CD8-positive, alpha-beta memory T cell (primary cell): ENCODE data around the gene PTCSC3. TPM values are rescaled to one million over a fixed set of nuclear protein-coding genes. Genes with fewer than 3 reads are reported as not detected.

Experiments used
- CTCF ChIA-PET: fragments of 350-600 bp; sonication (Branson Sonifier 250); formaldehyde crosslinking; loops from one replicate; lab custom pipeline; 2021; ENCODE audit warnings: antibody characterized with exemption; lab: Charles Lee
- POLR2A ChIA-PET: fragments of 350-600 bp; sonication (Branson Sonifier 250); formaldehyde crosslinking; loops from one replicate; lab custom pipeline; 2021; ENCODE audit warnings: antibody characterized with exemption; lab: Charles Lee
- DNase-seq, 5 donors: peaks; one replicate each; pipeline versions ENCODE4 v3.0.0 to v3.0.0-alpha.2; 2020 to 2022; ENCODE audit warnings: mixed read lengths in 1 of 5
- H3K27ac ChIP-seq: one replicate; pipeline ENCODE4 v1.7.0; 2013; ENCODE audit warnings: low read depth, mild to moderate bottlenecking, low read length, moderate library complexity
- H3K27me3 ChIP-seq: 2 replicates; pipeline ENCODE4 v1.7.0; 2013; ENCODE audit warnings: low read length, mild to moderate bottlenecking; ENCODE audit not compliant: insufficient read depth, poor library complexity, severe bottlenecking
- H3K36me3 ChIP-seq: 2 replicates; pipeline ENCODE4 v1.7.0; 2013; ENCODE audit warnings: mild to moderate bottlenecking, low read length, moderate library complexity; ENCODE audit not compliant: insufficient read depth
- H3K4me1 ChIP-seq: 2 replicates; pipeline ENCODE4 v1.7.0; 2013; ENCODE audit warnings: mild to moderate bottlenecking, low read length, moderate library complexity; ENCODE audit not compliant: insufficient read depth
- H3K4me3 ChIP-seq: 2 replicates; pipeline ENCODE4 v1.7.0; 2013; ENCODE audit warnings: mild to moderate bottlenecking, low read length
- H3K9me3 ChIP-seq: 2 replicates; pipeline ENCODE4 v1.7.0; 2013; ENCODE audit warnings: mild to moderate bottlenecking, low read length
- H3K27ac Mint-ChIP-seq, 8 donors: one replicate each; pipeline ENCODE4 v1.8.0; 2020 to 2021; ENCODE audit warnings: mixed read lengths in 8 of 8, mild to moderate bottlenecking in 6 of 8, inconsistent platforms in 3 of 8, moderate library complexity in 3 of 8
- H3K27me3 Mint-ChIP-seq, 2 donors: one replicate each; pipeline ENCODE4 v1.8.0; 2020 to 2021; ENCODE audit warnings: mixed read lengths in 2 of 2, mild to moderate bottlenecking in 1 of 2, moderate library complexity in 1 of 2
- H3K36me3 Mint-ChIP-seq, 3 donors: one replicate each; pipeline ENCODE4 v1.8.0; 2020 to 2021; ENCODE audit warnings: mixed read lengths in 3 of 3, inconsistent platforms in 1 of 3, mild to moderate bottlenecking in 1 of 3
- H3K4me1 Mint-ChIP-seq, 3 donors: one replicate each; pipeline ENCODE4 v1.8.0; 2020 to 2021; ENCODE audit warnings: mixed read lengths in 3 of 3, inconsistent platforms in 1 of 3, mild to moderate bottlenecking in 1 of 3
- H3K4me3 Mint-ChIP-seq, 7 donors: one replicate each; pipeline ENCODE4 v1.8.0; 2020 to 2021; ENCODE audit warnings: mixed read lengths in 7 of 7, mild to moderate bottlenecking in 6 of 7, moderate library complexity in 4 of 7, inconsistent platforms in 2 of 7
- H3K9me3 Mint-ChIP-seq, 5 donors: one replicate each; pipeline ENCODE4 v1.8.0; 2020 to 2022; ENCODE audit warnings: mixed read lengths in 5 of 5, mild to moderate bottlenecking in 3 of 5, moderate library complexity in 2 of 5, inconsistent platforms in 1 of 5
- polyA plus RNA-seq: library from polyadenylated mRNA; unstranded; fragments of 300-500 nt; fragmentation: Illumina TruSeq; gene quantifications from one replicate; pipeline ENCODE4 v1.2.3, GENCODE V29; 2021
- total RNA-seq, 2 experiments: library from RNA; stranded (reverse); gene quantifications; one replicate each; pipeline ENCODE4 v1.2.3, GENCODE V29; 2021

Gene PTCSC3
- total and polyA plus RNA-seq, 3 experiments from 2014 or later, result not detected

- H3K4me1 Mint-ChIP-seq, result no peaks in the 10 kb centered on the region
- H3K9me3 ChIP-seq, result no peaks in the 10 kb centered on the region
- peaks cover 2 to 9% of the 10 kb centered on the region in 2 donors for H3K27me3 Mint-ChIP-seq
- peaks cover 0 to 2% (median 0%) of the 10 kb centered on the region in 5 donors for H3K9me3 Mint-ChIP-seq
- no peak overlapping the region for H3K27ac Mint-ChIP-seq
- no peaks in the 10 kb centered on the region for H3K36me3 ChIP-seq
- no peak overlapping the region for H3K27ac ChIP-seq
- H3K4me3 ChIP-seq, result no peak overlapping the region
- H3K27me3 ChIP-seq, result no peaks in the 10 kb centered on the region
- H3K4me3 Mint-ChIP-seq, result no peak overlapping the region
- no peaks in the 10 kb centered on the region for H3K4me1 ChIP-seq
- no peaks in the 10 kb centered on the region for H3K36me3 Mint-ChIP-seq
- ChIA-PET CTCF (no interaction called here), POLR2A (no interaction called here)
- no peak for DNase-seq
These were observed 21.9 kb upstream of the PTCSC3 start for GRCh38 chr14:36198378-36198777.

GRCh38 chr14:36194663-36195062, 18.1 kb upstream of the PTCSC3 start:
- H3K36me3 Mint-ChIP-seq, result no peaks in the 10 kb centered on the region
- H3K36me3 ChIP-seq, result no peaks in the 10 kb centered on the region
- H3K4me1 ChIP-seq, result no peaks in the 10 kb centered on the region
- H3K27ac ChIP-seq, result no peak overlapping the region
- no peaks in the 10 kb centered on the region for H3K4me1 Mint-ChIP-seq
- CTCF ChIA-PET, result no interaction called here
- H3K27ac Mint-ChIP-seq, result no peak overlapping the region
- H3K4me3 Mint-ChIP-seq, result no peak overlapping the region
- H3K27me3 Mint-ChIP-seq, result peaks cover 2 to 9% of the 10 kb centered on the region in 2 donors
- POLR2A ChIA-PET, result no interaction called here
- no peak overlapping the region for H3K4me3 ChIP-seq
- no peaks in the 10 kb centered on the region for H3K27me3 ChIP-seq
- peaks cover 0 to 4% (median 0%) of the 10 kb centered on the region in 5 donors for H3K9me3 Mint-ChIP-seq
- no peaks in the 10 kb centered on the region for H3K9me3 ChIP-seq
- DNase-seq, result no peak

GRCh38 chr14:36192530-36192929, 16.0 kb upstream of the PTCSC3 start:
- no peaks in the 10 kb centered on the region for H3K4me1 ChIP-seq
- H3K36me3 ChIP-seq, result no peaks in the 10 kb centered on the region
- no peak overlapping the region for H3K4me3 ChIP-seq
- no peak for DNase-seq
- ChIA-PET CTCF (no interaction called here), POLR2A (no interaction called here)
- no peak overlapping the region for H3K27ac ChIP-seq
- Mint-ChIP-seq H3K36me3 (no peaks in the 10 kb centered on the region), H3K4me3 (no peak overlapping the region), H3K27me3 (peaks cover 2% of the 10 kb centered on the region in 2 donors), H3K4me1 (no peaks in the 10 kb centered on the region), H3K27ac (no peak overlapping the region), H3K9me3 (peaks cover 0 to 4% (median 2%) of the 10 kb centered on the region in 5 donors)
- H3K27me3 ChIP-seq, result no peaks in the 10 kb centered on the region
- no peaks in the 10 kb centered on the region for H3K9me3 ChIP-seq

GRCh38 chr14:36183402-36183801, 6.9 kb upstream of the PTCSC3 start:
- no peaks in the 10 kb centered on the region for H3K4me1 Mint-ChIP-seq
- Histone ChIP-seq H3K27me3 (no peaks in the 10 kb centered on the region), H3K9me3 (no peaks in the 10 kb centered on the region), H3K4me3 (no peak overlapping the region), H3K27ac (no peak overlapping the region), H3K4me1 (no peaks in the 10 kb centered on the region), H3K36me3 (no peaks in the 10 kb centered on the region)
- peaks cover 3 to 5% of the 10 kb centered on the region in 2 donors for H3K27me3 Mint-ChIP-seq
- DNase-seq, result no peak
- ChIA-PET POLR2A (no interaction called here), CTCF (no interaction called here)
- H3K27ac Mint-ChIP-seq, result no peak overlapping the region
- H3K36me3 Mint-ChIP-seq, result no peaks in the 10 kb centered on the region
- no peak overlapping the region for H3K4me3 Mint-ChIP-seq
- H3K9me3 Mint-ChIP-seq, result peaks cover 0 to 3% (median 0%) of the 10 kb centered on the region in 5 donors

GRCh38 chr14:36181417-36181816, 4.9 kb upstream of the PTCSC3 start:
- Mint-ChIP-seq H3K9me3 (no peaks in the 10 kb centered on the region), H3K27me3 (peaks cover 5 to 6% of the 10 kb centered on the region in 2 donors), H3K4me3 (no peak overlapping the region), H3K27ac (no peak overlapping the region), H3K4me1 (no peaks in the 10 kb centered on the region), H3K36me3 (no peaks in the 10 kb centered on the region)
- Histone ChIP-seq H3K9me3 (no peaks in the 10 kb centered on the region), H3K27me3 (no peaks in the 10 kb centered on the region), H3K4me1 (no peaks in the 10 kb centered on the region), H3K27ac (no peak overlapping the region), H3K36me3 (no peaks in the 10 kb centered on the region), H3K4me3 (no peak overlapping the region)
- no peak for DNase-seq
- ChIA-PET CTCF (no interaction called here), POLR2A (no interaction called here)

GRCh38 chr14:36177489-36177888, 967 bp upstream of the PTCSC3 start:
- H3K27me3 ChIP-seq, result no peaks in the 10 kb centered on the region
- H3K4me3 ChIP-seq, result no peak overlapping the region
- DNase-seq, result no peak
- ChIA-PET POLR2A (no interaction called here), CTCF (no interaction called here)
- H3K4me1 ChIP-seq, result no peaks in the 10 kb centered on the region
- Mint-ChIP-seq H3K36me3 (no peaks in the 10 kb centered on the region), H3K4me3 (no peak overlapping the region), H3K4me1 (no peaks in the 10 kb centered on the region), H3K27ac (peak overlapping the region in 1 of 8 donors; percentile 11), H3K27me3 (peaks cover 5 to 7% of the 10 kb centered on the region in 2 donors), H3K9me3 (no peaks in the 10 kb centered on the region)
- H3K9me3 ChIP-seq, result no peaks in the 10 kb centered on the region
- H3K27ac ChIP-seq, result no peak overlapping the region
- no peaks in the 10 kb centered on the region for H3K36me3 ChIP-seq

GRCh38 chr14:36174767-36175424, 1.6 kb downstream of the PTCSC3 start:
- CTCF ChIA-PET, result no interaction called here
- Histone ChIP-seq H3K36me3 (no peaks in the 10 kb centered on the region), H3K9me3 (no peaks in the 10 kb centered on the region), H3K4me1 (no peaks in the 10 kb centered on the region), H3K27ac (no peak overlapping the region), H3K27me3 (no peaks in the 10 kb centered on the region), H3K4me3 (no peak overlapping the region)
- Mint-ChIP-seq H3K9me3 (no peaks in the 10 kb centered on the region), H3K4me3 (no peak overlapping the region), H3K27ac (no peak overlapping the region), H3K36me3 (no peaks in the 10 kb centered on the region), H3K4me1 (no peaks in the 10 kb centered on the region), H3K27me3 (peaks cover 3% of the 10 kb centered on the region in 2 donors)
- POLR2A ChIA-PET, result no interaction called here
- no peak for DNase-seq

GRCh38 chr14:36173161-36173560, 3.4 kb downstream of the PTCSC3 start:
- H3K36me3 Mint-ChIP-seq, result no peaks in the 10 kb centered on the region
- DNase-seq, result no peak
- Histone ChIP-seq H3K27me3 (no peaks in the 10 kb centered on the region), H3K4me3 (no peak overlapping the region), H3K36me3 (no peaks in the 10 kb centered on the region), H3K9me3 (no peaks in the 10 kb centered on the region), H3K27ac (no peak overlapping the region), H3K4me1 (no peaks in the 10 kb centered on the region)
- H3K9me3 Mint-ChIP-seq, result no peaks in the 10 kb centered on the region
- H3K4me1 Mint-ChIP-seq, result no peaks in the 10 kb centered on the region
- POLR2A ChIA-PET, result no interaction called here
- peaks cover 3% of the 10 kb centered on the region in 2 donors for H3K27me3 Mint-ChIP-seq
- H3K4me3 Mint-ChIP-seq, result no peak overlapping the region
- CTCF ChIA-PET, result no interaction called here
- H3K27ac Mint-ChIP-seq, result no peak overlapping the region
